CD4-positive, alpha-beta T cell treated with Interleukin-12 subunit alpha and Interleukin-12 subunit beta, for 1 hour (primary cell): ENCODE results near the gene SEC61A1.

Source experiments
- DNase-seq: peaks from one replicate; pipeline ENCODE4 v3.0.0-alpha.2; 2020

The SEC61A1 gene

DNA sequence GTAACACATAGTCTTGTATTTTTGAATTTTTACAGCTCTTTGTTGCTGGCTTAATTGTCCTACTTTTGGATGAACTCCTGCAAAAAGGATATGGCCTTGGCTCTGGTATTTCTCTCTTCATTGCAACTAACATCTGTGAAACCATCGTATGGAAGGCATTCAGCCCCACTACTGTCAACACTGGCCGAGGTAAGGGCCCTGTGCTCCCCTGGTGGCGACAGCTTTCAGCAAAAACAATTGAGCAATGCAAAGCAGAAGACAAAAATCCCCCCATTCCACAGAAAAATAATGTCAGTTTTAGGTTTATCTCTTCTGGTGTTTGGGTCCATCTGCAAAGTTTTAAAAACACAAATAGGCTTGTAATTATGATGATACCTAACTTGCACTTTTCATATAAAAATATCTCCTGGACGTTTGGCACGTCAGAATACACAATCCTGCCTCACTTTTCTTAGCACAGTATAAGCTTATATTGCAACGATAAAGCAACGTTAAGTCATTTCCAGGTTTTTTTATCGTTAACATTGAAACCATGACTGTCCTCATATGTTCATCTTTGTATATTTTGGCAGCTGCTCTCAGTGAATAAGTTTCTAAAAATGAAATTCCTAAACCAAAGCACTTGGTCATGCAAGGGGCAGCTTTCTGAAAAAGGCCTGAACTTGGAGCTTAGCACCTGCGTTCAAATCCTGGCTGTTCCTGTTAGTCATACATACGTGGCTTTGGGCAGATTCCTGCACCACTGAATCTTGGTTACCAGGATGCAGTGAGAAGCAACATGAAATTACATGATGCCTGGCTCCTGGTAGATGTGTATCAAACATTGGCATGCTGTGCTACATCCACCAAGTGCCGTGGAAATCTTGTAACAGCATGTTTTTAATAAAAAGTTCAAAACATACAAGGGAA is 8.5 kb downstream of the SEC61A1 start:
- no peak for DNase-seq

DNA sequence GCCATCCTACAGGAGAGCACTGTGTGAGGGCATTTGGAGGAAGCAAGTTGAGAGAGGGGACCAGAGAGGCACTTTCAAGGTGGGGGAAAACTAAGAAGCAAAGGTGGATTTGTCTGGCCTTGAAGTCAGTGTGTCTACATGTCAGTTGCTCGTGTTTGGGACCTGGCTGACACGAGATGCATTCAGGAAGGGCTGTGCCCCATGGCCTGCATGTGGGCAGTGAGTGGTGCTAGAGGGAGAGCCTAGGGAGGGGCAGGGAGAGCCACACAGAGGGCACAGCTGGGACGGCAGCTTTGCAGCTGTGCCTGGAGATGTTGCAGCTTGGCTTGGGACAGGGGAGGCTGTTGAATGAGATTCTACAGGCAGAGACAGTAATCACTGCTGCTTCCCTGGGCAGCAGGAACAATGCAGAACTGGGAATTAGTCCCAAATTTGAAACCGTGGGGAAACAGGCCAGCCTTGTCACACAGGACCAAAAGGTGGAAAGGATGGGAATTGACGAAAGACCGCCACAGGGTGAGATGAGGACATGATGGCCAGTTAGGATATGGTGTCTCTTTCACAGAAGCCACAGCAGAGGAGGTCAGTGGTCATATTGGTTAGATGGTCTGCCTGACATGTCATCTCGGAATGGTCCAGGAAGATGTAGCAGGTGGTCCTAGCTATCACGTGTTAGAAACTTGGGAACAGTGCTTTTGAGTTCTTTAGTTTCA is 10.0 kb downstream of the SEC61A1 start:
- no peak for DNase-seq

DNA sequence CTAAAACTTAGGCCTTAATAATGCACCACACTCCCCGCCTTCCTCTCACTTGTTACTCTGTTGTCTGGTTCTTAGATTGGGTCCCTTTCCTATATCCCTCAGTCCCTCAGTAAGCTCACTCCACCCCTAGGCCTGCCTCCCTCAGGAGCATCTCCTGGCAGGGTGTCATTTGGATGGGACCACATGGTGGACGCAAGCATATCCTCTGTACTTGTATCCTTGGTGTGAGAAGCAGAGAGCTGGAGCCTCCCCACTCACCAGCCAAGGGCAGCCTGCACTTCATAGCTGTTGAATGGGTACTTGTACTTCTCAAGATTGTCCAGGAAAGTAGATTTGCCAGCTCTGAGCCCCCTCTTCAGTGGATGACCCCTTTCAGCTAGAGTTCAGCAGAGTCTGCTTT is 11.6 kb downstream of the SEC61A1 start:
- DNase-seq, result no peak

DNA sequence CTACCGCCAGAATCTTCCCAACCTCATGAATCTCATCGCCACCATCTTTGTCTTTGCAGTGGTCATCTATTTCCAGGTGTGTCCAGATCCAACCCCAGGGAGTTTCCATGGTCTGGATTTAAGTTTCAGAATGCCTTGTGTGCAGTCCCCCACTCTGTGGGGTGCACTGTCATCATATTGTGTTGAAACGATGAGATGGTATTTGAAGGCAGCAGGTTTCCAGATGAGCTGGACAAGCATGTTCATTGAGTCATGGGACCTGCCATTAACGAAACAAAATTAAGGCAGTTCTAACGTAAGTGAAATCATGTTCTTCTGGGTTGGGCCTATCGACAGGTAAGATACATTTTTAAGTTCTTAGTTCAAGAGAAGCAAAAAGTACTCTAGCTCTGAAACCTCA is 12.7 kb downstream of the SEC61A1 start:
- no peak for DNase-seq

DNA sequence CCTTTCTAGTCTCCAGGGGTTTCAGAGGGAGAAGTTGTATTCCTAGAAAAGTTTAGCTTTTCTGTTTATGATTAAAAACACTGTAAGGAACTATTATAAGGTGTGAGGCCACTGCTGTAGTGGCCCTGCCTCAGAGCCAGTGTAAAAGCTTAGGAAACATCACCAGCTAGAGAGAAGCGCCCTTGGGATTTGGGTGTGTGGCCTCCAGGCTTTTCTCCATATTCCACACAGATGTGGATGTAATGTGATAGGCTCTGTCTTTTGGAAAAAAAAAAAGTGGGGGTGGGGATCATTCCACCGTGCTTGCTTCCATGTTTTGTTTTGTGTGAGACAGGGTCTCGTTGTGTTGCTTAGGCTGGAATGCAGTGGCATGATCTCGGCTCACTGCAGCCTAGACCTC is 13.9 kb downstream of the SEC61A1 start:
- no peak for DNase-seq

DNA sequence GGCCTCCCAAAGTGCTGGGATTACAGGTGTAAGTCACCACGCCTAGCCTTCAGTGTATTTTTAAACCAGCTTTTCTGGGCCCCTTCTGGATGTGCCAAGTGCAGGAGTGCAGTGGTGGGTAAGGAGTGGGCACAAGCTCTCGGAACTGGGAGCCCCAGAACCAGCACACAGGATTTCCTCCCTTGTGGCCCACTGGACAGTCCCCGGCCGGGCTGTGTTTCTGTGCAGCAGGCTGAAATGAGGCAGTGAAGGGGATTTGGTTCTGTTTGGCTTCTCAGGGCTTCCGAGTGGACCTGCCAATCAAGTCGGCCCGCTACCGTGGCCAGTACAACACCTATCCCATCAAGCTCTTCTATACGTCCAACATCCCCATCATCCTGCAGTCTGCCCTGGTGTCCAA is 14.4 kb downstream of the SEC61A1 start:
- DNase-seq, result no peak

DNA sequence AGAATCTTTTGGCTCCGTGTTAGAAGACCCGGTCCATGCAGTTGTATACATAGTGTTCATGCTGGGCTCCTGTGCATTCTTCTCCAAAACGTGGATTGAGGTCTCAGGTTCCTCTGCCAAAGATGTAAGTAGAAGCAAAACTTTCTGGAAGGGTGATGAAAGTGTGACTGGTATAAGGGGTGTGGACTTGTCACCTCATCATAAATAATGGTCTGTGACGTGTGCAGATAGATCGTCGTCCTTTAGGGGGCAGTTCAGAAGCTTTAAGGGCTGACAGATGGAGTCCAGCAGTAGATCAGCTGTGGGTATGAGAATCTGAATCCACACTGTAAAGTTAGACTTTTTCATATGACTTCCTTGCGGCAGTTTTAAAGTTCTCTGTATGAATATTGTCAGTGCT is 15.3 kb downstream of the SEC61A1 start:
- no peak for DNase-seq

DNA sequence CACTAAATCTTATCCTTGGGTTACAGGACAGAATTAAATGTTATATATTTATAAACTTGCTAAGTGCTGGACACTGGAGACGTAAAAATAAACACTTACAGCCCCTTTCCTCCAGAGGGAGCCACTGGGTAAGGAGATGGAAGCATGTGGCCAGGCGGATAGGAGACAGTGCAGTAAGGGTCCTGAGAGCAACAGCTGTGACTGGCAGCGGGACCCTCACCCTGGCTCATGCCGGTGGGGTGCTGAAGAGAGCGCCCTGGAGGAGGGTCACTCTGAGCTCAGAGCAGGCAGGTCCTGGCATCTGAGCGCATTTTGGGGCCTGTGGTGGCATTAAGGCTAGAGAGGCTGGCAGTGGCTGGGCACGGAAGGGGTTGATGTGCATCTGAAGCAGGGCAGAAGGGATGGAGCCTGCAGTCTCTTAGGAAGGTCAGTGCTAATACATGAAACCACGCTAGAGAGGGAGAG is 16.0 kb downstream of the SEC61A1 start:
- peak; percentile 54 for DNase-seq

DNA sequence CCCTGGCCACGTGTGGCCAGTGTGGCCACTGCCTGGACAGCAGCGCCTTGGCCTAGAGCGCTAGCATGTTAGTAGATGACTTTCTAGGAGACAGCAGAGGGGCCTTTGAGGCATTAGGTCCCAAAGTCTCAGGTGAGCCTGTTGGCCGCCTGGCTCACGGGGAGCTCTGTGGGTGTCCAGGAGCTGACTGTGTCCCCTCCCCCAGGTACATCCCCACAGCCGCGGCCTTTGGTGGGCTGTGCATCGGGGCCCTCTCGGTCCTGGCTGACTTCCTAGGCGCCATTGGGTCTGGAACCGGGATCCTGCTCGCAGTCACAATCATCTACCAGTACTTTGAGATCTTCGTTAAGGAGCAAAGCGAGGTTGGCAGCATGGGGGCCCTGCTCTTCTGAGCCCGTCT is 17.0 kb downstream of the SEC61A1 start:
- no peak for DNase-seq

DNA sequence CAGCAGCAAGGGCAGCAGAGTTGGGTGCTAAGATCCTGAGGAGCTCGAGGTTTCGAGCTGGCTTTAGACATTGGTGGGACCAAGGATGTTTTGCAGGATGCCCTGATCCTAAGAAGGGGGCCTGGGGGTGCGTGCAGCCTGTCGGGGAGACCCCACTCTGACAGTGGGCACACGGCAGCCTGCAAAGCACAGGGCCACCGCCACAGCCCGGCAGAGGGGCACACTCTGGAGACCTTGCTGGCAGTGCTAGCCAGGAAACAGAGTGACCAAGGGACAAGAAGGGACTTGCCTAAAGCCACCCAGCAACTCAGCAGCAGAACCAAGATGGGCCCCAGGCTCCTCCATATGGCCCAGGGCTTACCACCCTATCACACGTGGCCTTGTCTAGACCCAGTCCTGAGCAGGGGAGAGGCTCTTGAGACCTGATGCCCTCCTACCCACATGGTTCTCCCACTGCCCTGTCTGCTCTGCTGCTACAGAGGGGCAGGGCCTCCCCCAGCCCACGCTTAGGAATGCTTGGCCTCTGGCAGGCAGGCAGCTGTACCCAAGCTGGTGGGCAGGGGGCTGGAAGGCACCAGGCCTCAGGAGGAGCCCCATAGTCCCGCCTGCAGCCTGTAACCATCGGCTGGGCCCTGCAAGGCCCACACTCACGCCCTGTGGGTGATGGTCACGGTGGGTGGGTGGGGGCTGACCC is 18.8 kb downstream of the SEC61A1 start:
- DNase-seq, result no peak

DNA sequence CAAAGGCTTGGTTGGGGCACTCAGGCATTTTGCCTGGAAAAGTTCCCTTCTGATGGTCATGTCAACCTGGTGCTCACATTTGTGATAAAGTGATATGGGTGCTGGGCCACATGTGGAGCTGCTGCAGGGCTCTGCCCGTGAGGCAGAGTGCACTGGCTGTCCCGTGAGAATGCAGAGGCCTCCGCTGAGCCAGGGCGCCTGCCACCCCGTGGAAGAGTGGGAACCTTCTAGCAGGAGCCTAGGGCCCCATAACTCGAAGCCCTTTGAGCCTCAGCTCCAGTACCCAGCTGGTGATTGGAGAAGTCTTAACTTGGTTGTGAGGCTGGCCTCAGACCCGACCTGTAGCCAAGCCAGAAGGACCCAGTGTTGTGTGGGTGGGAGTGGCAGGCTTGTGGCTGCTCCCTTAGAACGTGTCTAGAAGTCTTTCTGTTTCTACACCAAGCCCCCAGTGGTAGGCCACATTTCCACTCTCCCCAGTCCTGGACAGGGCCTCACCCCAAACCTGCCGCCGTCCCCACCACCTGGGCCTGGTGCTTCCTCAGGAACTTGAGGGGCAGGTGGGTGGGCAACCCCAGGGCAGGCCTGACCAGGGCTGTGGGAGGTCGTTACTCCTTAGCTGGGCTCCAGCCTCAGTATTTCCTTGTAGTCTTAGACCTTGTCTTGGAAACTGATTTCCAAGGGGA is 19.7 kb downstream of the SEC61A1 start:
- DNase-seq, result no peak

DNA sequence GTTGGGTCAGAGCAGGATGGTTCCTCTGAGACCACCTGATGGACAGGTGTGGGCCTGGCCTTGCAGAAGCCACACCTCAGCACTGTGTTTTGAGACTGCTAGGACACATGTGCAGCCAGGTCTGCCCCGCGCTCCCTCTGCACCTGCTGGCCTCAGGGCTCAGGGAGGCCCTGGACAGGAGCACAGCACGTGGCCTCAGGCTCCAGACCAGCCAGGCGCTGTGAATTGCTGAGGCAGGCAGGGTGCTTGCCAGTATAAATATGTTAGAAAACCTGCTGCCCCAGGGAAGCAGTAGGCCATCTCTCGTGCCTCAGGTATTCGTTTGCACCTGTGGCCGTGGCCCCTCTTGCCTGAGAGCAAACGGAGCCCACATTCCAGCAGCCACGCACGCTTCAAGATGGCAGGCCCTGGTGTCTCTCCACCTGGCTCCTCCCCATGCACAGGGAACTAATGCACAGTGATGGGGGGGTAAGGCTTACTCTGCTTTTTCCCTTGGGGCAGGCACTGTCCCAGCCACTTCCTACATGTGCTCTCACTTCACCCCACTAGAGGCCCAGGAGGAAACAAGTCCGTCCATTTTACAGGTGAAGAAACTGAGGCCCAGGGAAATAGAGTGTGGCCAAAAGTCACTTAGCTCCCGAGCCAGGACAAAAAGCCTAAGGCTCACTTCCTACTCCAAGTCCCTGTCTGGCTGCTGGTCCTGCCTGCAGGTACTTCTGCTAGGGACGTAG is 20.4 kb downstream of the SEC61A1 start:
- no peak for DNase-seq

DNA sequence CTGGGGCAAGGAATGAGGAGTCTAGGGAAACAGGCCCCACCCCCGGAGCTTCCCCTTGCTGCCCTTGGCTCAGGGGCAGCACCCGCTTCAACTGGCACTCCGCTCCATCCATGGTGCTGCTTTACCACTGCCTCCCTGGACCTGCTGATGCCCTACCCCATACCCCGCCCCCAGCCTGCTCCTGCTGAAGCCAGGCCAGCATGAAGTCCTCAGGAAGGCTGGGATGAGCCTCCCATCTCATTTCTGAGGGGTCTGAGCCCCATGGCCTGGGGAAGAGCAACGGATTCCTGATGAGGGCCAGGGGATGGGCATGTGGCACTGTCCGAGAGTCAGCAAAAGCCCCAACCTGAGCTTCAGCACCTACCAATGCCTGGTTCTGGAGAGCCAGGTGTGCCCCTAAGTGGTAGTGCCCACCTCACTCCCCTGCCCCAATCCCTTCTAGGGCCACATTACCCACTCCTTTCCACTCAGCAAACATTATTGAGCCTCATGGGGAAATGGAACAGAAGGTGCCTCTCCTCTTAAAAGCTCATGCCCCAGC is 21.0 kb downstream of the SEC61A1 start:
- no peak for DNase-seq

DNA sequence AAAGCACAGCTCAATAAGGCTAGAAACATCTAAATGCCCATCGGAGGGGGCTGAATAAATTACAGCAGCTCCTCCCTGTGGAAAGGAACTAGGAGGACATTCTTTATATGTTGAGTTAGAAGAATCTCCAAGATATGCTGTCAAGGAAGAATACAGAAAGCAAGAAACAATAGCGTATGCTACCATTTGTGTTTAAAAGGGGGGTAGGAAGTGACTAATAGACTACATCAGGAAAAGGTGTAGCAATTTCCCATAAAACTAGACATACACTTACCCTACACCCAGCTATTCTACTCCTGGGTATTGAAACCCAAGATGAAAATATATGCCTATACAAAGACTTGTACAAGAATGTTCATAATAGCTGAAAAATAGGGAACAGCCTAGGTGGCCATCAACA is 21.6 kb downstream of the SEC61A1 start:
- DNase-seq, result no peak

DNA sequence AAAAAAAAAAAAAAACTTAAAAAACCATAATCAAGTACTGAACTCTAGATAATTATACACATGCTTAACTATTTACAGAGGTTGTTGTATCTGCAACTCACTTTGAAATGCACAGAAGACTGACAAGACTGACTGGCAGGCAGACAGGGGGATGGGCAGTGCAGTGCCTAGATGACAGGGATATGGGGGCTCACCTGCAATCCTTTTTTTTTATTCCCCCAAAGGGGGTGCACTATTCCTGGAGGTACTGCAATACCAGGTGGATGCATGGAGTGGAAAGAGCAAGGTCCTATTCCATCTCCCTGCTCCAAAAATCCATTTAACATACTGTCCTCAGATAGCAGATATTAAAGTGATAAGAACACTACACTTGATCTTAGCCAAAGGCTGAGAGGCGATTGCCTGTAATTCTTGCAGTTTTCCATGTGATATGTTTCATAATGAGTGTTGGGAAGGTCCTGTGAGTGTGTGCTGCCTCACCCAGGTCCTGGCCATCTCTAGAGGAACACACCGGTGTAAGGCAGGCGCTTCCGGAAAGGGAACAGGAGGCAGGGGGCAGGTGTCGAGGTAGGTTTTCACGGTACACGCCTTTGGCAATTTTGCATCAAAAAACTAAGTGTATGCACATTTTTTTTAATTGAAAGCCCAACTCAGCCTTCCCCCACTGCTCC is 22.7 kb downstream of the SEC61A1 start:
- DNase-seq, result no peak

DNA sequence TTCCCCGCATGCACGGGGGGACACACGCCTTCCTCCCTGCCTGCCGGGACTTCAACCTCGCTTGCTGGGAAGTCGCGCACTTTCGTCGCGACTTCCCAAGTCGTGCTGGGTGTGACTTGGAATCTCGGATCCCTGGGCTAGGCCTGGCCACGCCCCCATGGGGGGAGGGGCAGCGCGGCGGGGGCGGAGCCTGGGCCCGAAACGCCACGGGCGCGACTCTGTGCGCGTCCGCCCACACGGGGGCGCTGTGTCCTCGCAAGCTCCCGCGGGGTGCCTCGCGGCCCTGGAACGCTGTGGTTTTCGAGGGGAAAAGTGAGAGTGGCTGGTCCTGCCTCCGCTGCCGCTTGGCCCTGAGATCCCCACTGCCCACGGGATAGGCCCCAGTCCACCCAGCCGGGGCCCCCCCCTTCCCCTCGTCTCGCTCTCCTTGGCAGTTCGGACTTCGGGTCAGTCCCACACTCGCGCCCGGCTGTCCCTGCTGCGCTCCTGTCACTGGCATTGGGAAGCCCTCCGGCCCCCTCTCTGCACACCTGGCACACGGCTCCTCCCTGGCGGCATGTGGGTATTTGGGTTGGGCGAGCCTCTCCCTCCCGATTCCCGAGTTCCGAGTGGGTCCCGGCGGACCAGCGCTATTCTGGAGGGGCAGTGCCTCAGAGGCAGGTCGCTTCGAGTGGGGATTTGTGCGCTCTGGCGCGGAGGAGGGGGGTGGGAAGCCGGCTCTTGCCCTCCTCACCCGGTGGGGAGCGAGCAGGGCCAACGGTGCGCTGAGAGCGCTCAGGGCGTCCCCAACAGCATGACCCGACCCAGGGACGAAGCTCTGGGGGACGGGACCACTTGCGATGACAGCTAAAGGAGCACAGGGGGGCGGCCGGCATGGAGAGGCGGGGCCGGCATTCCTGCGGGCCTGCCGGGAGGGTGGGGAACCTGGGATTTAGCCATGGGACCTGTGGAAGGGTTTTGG is 23.6 kb downstream of the SEC61A1 start:
- DNase-seq, result peak; percentile 85

DNA sequence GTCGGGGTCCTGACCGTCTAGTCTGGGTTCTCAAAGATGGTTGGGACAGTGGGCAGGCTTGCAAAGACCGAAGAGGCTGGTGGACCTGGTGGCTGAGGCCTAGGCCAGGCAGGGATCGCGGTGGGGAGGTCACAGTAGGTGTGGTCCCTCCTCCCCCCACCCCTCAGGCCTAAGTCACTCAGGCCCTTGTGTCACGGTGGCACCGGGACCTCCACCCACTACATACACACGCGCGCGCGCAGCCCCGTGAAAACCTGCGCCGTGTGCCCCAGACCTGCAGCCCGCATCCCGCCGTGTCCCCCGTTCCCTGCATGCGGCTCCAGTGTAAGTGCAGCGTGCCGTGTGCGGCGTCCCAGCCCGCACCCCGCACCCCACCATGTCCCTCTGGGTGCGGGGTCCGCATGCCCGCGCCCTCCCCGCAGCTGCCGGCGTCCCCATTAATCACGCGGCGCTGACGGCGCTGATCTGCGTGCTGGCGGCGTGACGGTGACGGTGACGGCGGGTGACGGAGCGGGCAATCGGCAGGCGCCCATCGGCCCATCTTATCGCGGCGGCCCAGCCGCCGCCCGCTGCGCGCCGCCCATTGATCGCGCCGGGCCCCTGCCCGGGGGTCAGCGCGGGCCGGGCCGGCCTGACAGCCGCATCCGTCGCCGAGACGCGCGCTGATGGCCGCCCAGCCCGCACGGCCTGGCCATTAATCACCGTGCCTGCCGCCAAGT is 24.4 kb downstream of the SEC61A1 start:
- DNase-seq, result no peak

DNA sequence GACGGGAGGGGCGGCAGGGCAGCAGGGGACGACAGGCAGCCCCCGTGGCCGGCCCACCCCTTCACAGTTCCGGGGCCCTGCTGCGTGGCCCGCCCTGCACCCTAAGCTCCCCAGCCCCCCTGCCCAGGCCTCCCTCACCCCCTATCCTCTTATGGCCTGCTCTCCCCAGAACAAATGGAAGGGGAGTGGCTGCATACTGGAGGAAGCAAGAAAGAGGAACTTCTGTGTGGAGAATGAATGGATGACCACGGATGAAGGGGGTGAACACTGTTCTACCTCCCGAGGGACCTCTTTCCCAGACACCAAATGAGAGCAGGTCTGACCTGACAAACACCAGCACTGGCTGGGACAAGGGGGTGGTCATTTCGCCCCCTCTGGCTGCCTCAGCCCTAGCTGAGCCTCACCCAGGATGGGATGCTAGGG is 25.0 kb downstream of the SEC61A1 start:
- DNase-seq, result no peak

DNA sequence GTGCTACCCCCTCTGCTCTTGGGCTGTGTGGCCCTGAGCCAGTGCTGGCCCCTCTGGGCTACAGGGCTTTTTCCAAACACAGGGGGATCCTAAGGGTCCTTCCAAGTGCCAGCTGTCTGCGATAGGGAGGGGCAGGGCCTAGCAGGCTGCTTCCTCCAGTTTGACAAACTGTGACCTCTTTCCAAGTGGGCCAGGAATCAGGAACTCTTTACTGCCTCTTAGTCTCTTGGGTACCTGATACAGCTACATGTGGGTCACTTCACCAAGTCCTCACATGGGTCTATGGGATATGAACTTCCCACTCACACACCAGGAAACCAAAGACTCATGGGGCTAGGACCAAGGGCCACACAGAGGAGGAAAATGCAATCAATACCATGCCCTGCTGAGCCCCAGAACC is 25.4 kb downstream of the SEC61A1 start:
- no peak for DNase-seq
